KG1 (cell line): ENCODE measurements around the gene MPO.
A peak's percentile ranks its signal among the peaks of the same experiment; 100 is the strongest.

Source experiments
- DNase-seq: peaks from one replicate; lab custom pipeline; 2025; lab: John Stamatoyannopoulos, UW

Gene MPO

DNA sequence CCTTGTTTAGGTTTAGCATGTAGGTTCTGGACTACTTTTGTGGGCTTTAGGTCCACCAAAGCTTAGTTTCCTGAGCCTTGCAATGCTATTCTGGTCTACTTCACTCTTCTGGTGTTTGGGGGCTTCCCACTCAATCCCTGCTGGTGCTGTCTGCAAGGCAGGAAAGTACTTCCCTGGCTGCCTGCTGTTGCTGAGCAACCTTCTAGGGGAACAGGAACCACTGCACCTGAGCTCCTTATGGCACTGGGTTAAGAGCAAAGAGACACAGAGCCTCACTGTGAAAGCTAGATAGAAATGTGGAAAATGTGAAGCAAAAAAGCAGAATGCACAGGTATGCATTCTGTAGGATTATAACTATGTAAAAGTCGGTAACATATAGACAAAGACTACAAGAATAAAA, 17.0 kb downstream of the MPO start:
- DNase-seq = no peak

DNA sequence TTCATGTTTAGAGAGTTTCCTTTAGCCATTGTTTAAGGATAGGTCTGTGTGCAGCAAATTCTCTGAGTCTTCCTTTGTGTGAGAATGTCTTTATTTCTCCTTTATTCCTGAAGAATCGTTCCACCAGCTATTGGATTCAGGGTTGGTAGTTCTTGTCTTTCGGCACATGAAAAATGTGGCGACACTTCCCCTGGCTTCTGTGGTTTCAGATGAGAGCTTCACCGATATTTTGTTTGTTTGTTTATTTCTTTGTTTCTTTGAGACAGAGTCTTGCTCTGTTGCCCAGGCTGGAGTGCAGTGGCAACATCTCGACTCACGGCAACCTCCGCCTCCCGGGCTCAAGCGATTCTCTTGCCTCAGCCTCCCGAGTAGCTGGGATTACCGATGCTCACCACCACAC, 18.6 kb downstream of the MPO start:
- no peak for DNase-seq

DNA sequence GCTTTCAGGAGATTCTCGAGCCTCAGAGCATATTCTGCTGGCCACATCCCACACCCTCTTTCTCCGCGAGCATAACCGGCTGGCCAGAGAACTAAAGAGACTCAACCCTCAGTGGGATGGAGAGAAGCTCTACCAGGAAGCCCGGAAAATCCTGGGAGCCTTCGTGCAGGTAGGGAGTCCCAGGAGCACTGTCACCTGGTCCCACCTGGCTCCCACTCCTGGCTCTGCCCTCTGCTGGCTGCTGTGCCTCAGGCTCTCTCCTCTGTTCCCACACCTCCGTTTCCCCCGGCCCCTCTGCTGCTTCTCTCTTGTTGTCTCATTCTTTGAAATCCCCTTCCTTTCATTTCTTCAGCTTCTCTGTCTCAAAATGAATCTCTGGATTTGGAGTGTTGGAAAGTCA, 25.9 kb downstream of the MPO start:
- DNase-seq = no peak

DNA sequence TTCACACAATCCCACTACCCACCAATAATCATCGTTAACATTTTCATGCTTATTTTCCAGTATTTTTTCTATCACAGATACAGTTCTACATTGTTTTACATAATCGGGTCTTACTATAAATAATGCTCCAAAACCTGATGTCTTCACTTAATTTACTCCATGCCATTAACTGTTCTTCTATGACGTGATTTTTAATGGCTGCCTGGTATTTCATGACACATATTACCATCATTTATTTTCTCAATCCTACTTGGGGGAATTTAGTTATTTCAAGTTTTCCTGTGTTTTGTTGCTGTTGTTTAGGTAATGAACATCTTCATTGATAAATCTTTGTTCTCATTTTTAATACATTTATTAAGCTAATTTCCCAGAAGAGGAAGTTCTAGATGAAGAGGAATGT, 27.7 kb downstream of the MPO start:
- no peak for DNase-seq

DNA sequence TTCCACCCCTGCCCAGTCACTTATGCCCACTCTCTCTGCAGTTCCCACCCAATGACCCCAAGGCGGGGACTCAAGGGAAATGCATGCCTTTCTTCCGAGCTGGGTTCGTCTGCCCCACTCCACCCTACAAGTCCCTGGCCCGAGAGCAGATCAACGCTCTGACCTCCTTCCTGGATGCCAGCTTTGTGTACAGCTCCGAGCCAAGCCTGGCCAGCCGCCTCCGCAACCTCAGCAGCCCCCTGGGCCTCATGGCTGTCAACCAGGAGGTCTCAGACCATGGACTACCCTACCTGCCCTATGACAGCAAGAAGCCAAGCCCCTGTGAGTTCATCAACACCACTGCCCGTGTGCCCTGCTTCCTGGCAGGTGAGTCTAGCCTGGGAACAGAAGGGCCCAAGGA, 28.6 kb downstream of the MPO start:
- DNase-seq = no peak

DNA sequence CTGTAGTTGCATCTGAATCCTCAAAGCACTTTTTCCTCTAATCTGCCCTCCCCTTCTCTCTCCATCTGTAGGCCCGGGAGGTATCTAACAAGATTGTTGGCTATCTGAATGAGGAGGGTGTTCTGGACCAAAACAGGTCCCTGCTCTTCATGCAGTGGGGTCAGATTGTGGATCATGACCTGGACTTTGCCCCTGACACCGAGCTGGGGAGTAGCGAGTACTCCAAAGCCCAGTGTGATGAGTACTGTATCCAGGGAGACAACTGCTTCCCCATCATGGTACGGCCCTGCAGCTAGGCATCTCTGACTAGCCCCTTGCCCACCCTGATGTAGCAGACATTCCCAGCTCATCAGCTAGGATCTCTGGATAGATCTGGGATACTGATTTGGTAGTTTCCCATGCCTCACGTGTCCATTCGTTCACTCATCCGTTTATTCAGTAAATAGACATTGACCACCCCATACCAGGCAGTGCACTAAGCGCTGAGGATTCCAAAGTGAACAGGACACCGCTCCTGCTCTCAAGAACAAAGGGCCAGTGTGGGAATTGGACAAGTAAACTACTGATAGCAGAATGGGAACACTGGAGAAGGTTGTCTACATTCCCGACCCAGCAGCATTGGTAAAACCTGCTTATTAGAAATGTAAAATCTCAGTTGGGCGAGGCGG, 30.3 kb downstream of the MPO start:
- no peak for DNase-seq

DNA sequence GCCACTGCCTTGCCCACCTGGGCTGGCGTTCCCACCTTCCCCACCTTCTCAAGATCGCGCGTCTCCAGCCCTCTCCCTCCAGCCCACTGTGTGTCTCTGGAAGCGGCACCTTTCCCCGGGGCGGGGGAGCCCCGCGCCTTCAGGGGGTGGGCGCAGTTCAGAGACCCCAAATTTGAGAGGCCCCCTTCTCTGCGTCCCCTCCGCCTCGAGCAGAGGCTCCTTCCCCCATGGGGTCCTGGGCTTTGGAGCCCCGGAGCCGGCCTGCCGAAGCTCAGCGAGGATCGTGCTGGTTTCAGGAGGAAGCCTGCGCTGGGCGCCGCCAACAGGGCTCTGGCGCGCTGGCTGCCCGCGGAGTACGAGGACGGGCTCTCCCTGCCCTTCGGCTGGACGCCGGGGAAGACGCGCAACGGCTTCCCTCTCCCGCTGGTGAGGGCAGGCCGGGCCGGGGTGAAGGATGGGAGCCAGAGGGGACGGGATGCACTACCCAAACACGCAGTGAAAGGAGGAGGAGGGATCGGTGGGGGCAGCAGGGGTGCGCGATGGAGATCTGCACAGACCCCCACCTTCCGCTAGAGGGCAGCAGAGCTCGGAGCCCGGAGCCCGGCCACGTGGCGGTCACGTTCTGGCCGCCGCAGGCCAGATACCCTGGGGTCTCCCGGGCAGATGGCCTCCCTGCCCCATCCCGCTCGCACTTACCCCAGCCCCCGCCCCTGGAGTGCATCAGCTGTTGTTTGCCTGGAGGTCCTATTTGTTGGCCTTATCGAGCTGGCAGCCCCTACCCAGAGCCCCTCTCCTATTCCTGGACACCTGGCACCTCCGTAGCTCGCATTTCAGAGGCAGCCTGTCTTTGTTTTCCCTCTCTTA, 31.2 kb downstream of the MPO start:
- DNase-seq = peak; percentile 23

DNA sequence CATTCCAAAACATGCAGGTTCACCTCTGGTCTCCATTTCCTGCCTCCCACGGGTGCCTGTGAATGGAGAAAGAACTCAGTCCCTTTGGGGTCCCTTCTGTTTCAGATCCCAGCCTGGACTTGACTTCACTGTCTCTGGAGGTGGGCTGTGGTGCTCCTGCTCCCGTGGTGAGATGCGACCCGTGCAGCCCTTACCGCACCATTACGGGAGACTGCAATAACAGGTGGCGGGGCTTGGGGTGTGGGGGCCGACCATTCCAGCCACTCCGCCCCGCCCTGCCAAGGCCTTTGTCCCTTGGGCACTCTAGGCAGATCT, 31.8 kb downstream of the MPO start:
- DNase-seq = no peak

DNA sequence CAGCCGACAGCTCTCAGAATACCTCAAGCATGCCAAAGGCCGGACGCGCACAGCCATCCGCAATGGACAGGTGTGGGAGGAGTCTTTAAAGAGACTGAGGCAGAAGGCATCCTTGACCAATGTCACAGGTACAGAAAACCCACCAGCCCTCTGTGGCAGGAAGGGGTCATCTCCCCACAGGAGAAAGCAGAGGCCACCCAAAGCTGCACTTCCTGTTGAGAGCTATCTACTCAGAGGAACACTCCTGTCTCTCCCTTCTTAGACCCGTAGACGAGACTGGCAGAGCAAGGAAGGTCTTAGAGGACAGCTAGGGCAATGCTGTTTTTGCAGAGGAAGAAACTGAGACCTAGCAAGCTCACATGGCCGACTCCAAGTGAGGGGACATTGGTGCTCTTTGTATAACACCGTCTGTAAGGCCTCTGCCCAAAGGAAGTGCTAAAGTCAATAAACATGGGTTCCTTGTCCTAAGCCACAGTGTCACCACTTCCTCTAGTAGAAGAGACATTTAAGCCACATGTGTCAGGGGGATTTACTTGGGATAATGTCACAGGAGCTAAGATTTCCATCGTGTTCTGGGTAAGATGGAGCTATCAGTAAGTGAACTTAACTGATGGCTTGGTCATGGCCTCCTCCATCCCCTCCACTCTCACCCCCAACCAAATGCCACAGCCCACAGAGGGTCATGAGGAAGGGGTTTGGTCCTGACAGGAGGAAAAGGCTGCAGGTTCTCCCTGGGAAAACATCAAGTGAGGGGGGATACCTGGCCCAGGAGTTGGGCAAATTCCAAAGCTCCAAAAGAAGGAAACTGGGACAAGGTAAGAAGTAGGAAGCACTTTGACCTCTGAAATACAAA, 33.0 kb downstream of the MPO start:
- no peak for DNase-seq

DNA sequence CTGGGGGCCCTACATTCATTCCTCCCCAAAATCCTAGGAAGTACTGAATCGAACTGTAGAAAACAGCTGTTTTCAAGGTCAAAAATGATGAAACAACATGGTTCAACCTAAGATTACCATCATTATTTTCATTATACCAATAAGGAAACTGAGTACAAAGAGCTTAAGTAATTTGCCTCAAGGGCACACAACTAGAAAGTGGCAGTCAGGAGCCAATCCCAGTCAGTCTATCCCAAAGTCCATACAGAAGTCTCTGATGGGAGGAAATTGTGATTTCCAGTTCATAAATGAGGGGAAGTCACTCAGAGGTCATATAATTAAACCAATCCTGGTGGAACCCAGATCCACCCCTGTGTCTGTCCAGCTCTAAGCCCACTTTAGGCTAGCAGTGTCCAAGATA, 34.0 kb downstream of the MPO start:
- no peak for DNase-seq

DNA sequence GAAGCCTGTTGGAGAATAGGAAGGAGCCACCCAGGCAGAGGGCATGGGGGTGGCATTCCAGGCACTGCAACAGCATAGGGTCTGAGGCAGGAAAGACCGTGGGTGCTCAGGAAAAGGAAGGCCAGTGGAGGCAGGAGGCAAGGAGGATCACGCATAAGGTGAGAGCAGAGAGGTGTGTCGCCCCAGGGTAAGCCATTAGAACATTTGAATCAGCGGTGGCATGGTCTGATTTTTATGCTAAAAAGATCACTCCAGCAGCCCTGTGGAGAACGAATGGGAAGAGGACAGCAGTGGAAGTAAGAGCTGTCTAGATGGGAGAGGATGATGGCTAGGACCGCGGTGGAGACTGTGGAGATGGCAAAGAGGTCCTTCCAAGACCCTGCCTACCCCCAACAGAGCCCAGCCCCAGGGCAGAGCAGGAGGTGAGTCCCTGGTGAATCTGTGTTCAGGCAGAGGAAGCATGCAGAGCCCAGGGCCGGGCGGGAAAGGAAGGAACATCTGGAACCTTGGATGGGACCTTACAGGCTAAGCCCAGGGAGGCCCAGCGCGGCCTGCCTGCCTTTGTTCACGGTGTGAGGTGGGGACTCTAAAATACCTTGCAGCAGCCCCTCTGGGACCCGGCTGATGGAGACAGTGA, 34.5 kb downstream of the MPO start:
- DNase-seq = no peak

DNA sequence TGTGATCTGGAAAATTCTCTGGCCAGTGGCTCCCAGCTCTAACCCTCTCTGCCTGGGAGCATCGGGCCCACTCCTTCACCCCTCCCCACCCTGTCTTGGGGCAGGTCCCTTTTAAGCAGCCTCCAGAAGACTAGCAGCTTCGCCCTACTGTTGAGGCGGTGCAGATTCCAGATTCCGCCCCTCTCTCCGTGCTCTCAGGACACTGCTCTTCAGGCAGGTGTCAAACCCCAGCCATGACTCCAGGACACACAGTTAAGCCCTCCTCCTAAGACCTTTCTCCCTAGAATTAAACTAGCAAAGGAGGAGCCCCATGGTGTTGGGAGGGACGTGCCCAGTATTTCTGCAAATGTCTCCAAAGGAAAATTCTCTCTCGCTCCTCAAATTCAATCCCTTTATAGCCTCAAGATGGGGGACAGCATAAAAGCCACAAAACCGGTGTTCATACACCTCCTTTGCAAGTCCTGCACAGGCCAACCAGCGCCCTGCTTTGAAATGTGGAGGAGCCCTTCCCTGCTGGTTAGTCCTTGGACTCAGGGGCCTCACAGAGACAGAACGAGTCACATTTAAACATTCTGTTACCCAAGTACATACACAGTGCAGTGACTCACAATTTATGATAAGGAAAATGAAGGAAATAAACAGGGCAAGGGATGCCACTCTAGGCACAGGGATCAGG, 35.2 kb downstream of the MPO start:
- DNase-seq = no peak

DNA sequence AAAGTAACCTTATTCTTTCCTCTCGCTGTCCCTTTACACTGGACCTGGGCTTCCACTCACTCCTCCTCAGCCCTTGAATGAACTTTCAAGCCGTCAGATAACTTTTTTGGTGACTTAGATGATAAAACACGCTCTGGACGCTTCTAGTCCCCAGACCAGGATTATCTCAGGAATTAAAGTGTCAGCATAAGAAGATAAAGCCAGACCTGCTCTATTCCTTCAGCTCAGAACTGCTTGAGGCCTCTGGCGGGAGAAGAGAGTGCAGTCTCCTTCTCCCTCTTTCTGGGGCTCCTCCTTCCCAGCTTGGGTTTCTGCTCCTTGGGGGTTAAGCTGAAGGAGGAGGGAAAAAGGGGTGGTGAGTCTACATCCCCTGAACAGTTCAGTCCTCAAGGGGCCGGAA, 35.8 kb downstream of the MPO start:
- DNase-seq = no peak

DNA sequence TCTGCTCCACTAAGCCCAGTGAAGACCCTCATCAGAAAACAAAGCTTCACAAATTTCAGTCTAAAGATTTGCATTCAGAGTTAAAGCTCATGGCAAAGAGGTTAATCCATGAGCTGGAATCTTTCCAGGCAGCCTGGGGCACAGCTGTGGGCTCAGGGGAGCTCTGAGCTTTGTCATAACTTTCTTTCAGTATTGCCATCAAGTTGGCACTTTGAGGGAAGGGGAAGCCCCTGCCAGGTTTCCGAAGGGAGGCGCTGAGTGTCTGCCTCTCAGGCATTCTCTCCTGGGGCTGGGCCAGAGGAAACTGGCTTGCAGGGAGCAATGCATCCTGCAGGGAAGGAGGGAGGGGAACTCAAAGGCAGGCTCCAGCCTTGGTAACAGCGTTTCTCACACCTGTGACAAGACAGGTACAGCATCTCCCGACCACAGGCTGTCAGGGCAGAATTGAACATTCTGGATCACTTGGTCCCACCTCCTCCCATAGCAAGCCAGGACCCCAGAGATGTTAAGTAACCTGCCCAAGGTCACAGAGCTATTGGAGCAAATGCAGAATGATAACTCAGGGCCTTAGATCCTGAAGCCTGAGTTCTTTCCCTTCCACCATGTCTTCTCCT, 38.5 kb downstream of the MPO start:
- DNase-seq = no peak

DNA sequence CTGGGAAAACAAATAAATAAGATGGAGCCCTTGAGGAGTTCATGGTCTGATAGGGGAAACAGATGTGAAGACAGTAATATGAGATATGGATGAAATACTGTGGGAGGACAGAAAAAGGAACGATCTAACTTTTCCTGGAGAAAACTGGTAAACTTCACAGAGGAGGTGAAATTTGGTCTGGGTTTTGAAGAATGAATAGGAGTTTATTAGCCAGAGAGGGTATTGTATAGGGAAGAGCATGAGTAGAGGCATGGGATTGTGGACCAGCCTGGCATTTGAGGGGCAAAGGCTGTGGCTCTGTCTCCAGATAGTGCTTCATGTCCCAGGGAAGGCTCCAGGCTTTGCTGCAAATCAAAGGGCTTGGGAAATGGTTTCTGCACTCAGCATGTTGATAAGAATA, 40.7 kb downstream of the MPO start:
- DNase-seq = no peak

DNA sequence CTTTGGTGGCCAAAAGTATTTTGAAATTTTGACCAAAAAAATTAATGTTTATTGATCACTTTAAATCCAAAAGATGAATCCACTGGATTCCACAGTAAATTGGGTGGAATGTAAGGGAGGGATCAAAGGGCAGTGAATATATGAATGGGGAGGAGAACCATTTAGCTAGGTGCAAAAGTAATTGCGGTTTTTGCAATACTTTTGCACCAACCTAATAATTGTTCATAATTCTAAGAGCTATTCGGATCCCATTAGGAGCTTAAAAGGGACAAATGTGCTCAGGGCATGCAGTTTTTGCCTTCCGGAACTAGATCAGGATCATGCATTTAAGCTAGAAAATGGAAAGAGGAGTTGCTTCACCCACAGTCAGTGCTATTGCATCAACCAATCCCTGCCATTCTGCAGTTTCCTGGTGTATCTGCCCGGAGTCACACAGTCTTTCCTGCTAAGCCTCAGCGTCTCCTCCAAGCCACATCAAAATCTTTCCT, 42.5 kb downstream of the MPO start, which contains the start of gene LPO:
LPO (plus strand) TSS at position 438 of the 488 bp plus-strand sequence. CDS start 4,396 bp downstream, outside the sequence.
- no peak for DNase-seq

DNA sequence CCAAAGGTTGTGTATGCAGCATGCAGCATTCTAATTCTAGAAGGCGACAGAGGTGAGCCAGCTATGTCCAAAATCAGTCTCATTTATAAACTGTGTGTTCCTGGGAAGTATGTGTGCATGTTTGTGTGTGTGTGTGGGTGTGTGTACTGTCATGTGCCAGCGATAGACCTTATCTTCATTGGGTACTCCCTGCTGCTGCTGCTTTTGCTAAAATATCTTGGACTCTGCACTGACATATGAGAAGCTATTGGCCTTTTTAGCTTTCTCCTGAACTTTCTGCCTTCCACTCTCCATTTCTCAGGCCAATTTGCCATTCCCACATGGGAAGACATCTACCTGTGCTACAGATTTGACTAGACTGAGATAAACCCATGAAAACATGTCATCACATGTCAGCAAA, 44.3 kb downstream of the MPO start:
- DNase-seq = no peak

DNA sequence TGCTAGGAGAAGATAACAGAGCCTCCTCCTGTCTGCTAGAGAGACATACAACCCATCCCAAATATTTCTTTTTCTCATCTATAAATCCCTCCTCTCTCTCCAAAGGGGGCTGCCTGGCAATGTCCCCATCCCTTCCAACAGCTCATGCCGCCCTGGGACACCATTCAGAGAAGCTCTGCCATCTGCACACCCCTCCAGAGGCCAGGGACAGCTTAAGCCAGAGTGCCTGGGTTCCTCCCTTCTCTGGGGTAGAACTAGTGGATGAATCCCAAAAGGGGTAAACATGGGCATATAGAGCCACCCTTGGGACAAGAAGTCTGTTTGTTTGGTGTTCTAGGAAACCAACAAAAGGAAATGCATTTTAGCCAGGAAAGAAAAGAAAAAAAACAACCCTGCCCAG, 44.9 kb downstream of the MPO start:
- no peak for DNase-seq

DNA sequence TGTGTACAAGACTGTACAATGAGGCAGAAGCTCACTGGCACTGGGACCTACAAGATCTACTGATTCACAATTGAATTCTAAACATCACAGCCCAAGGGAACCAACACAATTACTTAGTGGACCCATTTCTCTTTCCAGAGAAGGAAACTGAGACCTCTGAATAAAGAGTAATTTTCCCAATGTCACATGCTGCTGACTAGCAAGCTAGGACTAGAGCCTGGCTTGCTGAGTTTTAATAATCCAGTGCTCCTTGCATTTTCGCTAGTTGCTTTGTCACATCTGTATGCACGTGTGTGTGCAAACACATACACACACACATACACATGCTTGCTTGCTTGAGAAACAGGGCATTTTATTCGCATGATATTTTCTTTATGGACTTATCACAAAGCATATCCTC, 46.2 kb downstream of the MPO start:
- DNase-seq = no peak

DNA sequence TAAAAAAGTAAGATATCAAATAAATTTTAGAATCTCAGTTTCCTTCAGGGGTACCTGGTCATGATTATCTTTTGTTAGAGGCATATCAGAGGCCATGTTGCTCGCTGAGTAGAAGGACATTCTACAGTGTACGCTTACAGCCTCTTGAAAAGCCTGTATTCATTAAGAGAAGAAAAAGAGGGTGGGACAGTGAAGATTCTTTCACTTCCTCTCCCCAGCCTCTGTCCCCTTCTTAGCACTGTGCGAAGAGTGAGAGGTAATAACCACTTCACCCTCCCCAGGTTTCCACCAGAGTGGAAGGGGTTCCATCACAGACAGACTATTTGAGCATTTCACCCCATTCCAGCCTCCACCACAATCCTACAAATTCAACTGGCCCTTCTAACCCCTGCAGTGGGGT, 47.2 kb downstream of the MPO start:
- DNase-seq = no peak

DNA sequence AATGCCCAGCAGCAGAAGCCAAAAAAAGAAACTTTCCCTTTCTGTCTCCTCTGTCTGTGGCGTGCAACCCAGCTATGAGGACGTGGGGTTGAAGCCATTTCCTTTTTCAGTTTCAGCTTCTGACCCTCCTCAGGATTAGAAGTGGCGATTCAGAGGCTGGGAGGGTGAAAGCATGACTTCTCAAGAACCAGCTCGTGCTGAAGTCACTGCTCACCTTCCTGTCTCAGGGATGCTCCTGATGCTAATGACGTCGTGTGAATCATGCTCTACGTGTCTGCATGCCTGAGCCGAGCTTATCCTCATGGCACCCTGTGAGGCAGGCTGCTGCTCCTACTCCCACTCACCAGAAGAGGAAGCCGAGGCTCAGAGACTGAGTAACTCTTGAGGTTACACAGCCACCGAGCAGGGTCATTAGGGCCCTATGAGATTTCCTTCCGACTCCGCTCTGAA, 48.0 kb downstream of the MPO start:
- peak; percentile 13 for DNase-seq
